ENCODE results near the gene BIRC6.
"Not testable (repeated sequence)": the region's sequence is repeated elsewhere in the genome, so short reads cannot be mapped to it uniquely, and the experiment has no call there.

The BIRC6 gene

GRCh38 chr2:32624812-32625211 is 268.0 kb downstream of the BIRC6 start:
- no peak for DNase-seq

- no peak for DNase-seq
Observed at GRCh38 chr2:32626639-32627221, 269.9 kb downstream of the BIRC6 start.

GRCh38 chr2:32627441-32627813 is 270.6 kb downstream of the BIRC6 start:
- DNase-seq, result no peak

GRCh38 chr2:32627814-32628579 is 271.2 kb downstream of the BIRC6 start, which contains the start of gene TTC27:
TSS of gene TTC27 (plus strand) at chr2:32628050. CDS start at chr2:32628293, 243 bp downstream.
- peak; percentile 79 to 89 for DNase-seq

GRCh38 chr2:32632089-32632488 is 275.3 kb downstream of the BIRC6 start:
- no peak for DNase-seq

GRCh38 chr2:32633040-32633439 is 276.2 kb downstream of the BIRC6 start:
- no peak for DNase-seq

GRCh38 chr2:32638548-32638947 is 281.7 kb downstream of the BIRC6 start:
- not testable (repeated sequence) for DNase-seq

GRCh38 chr2:32641180-32641579 is 284.4 kb downstream of the BIRC6 start:
- no peak for DNase-seq

- DNase-seq, result no peak
Observed at GRCh38 chr2:32647180-32647651, 290.4 kb downstream of the BIRC6 start.

GRCh38 chr2:32652555-32653209 is 295.9 kb downstream of the BIRC6 start:
- DNase-seq, result no peak

GRCh38 chr2:32656069-32656468 is 299.2 kb downstream of the BIRC6 start:
- DNase-seq, result no peak

- no peak for DNase-seq
Observed at GRCh38 chr2:32663864-32664263, 307.0 kb downstream of the BIRC6 start.

- DNase-seq, result no peak
Observed at GRCh38 chr2:32666704-32667103, 309.9 kb downstream of the BIRC6 start.

- DNase-seq, result no peak
Observed at GRCh38 chr2:32668254-32668653, 311.4 kb downstream of the BIRC6 start.

All from AML-193 (cell line).